HFF-Myc (cell line): Measurements from ENCODE around the gene ZNF304.
A peak's percentile ranks its signal among the peaks of the same experiment; 100 is the strongest.

Source experiments
- DNase-seq: peaks from one replicate; pipeline ENCODE4 v3.0.0-alpha.2; 2011; ENCODE audit warnings: low read depth; ENCODE audit errors: extremely low read depth
- H3K4me3 ChIP-seq: replicated peaks from 2 replicates; pipeline ENCODE4 v1.5.1; 2011; ENCODE audit warnings: low read depth, mild to moderate bottlenecking, control low read depth, low read length
- CTCF ChIP-seq: IDR thresholded peaks from 2 replicates; pipeline ENCODE4 v1.5.1; 2012; ENCODE audit warnings: mild to moderate bottlenecking, low read depth, low read length, control low read depth; ENCODE audit errors: missing control alignments

The ZNF304 gene

GRCh38 chr19:57324992-57325391 lies 26.1 kb upstream of the ZNF304 start:
- no peak overlapping the region for H3K4me3 ChIP-seq
- no peak for DNase-seq
- no peak for TF ChIP-seq CTCF

DNA sequence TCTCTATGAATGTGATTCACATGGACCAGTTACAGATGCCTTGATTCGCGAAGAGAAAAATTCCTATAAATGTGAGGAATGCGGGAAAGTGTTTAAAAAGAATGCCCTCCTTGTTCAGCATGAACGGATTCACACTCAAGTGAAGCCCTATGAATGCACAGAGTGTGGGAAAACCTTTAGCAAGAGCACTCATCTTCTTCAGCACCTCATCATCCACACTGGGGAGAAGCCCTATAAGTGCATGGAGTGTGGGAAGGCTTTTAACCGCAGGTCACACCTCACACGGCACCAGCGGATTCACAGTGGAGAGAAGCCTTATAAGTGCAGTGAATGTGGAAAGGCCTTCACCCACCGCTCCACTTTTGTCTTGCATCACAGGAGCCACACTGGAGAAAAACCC lies 23.1 kb upstream of the ZNF304 start:
- H3K4me3 ChIP-seq = no peak overlapping the region
- no peak for DNase-seq
- no peak for TF ChIP-seq CTCF

- DNase-seq = no peak
- no peak for TF ChIP-seq CTCF
- H3K4me3 ChIP-seq = no peak overlapping the region
Measured at GRCh38 chr19:57334191-57334590, 16.9 kb upstream of the ZNF304 start.

DNA sequence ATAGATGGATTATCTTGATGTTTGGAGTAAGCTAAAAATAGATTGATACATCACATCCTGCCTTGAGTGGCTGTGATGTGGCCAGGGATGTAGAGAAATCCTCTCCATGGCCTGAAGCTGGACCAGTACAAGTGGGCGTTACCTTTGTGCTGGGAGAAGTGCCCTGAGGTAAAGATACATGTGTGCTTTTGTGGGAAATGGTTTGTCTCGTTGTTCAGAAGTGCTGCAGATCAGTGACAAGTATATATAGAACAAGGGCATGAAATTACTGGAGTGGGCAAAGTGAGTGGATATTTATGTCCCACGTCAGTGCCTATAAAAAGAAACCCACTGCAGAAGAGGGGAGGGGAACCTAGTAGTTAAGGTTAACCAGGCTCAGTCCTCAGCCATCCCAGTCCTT lies 12.2 kb upstream of the ZNF304 start:
- no peak overlapping the region for H3K4me3 ChIP-seq
- TF ChIP-seq CTCF = no peak
- no peak for DNase-seq

DNA sequence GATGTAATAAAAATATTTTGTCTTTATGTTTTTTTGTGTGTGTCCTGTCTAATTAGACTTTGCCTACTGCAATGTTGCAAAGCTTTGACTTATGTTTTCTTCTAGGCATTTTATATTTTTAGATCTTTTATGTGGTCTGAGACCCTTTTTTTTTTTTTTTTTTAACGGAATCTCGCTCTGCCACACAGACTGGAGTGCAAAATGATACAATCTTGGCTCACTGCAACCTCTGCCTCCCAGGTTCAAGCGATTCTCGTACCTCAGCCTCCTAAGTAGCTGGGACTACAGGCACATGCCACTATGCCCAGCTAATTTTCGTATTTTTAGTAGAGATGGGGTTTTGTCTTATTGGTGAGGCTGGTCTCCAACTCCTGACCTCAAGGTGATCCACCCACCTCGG lies 8.5 kb upstream of the ZNF304 start:
- H3K4me3 ChIP-seq = no peak overlapping the region
- DNase-seq = no peak
- no peak for TF ChIP-seq CTCF

DNA sequence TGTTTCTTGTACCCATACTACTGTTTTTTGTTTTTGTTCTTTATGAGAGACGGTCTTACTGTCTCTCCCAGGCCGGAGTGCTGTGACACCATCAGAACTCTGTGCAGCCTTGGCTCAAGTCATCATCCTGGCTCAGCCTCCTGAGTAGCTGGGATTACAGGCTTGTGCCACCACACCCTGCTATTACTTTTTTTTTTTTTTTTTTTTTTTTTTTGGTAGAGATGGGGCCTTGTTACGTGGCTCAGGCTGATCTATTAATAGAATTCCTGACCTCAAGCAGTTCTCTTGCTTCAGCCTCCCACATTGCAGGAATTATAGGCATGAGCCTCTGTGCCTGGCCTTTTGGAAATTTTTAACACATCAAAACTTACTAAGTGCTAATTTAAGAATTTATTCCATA lies 2.9 kb upstream of the ZNF304 start:
- TF ChIP-seq CTCF = no peak
- no peak for DNase-seq
- no peak overlapping the region for H3K4me3 ChIP-seq

DNA sequence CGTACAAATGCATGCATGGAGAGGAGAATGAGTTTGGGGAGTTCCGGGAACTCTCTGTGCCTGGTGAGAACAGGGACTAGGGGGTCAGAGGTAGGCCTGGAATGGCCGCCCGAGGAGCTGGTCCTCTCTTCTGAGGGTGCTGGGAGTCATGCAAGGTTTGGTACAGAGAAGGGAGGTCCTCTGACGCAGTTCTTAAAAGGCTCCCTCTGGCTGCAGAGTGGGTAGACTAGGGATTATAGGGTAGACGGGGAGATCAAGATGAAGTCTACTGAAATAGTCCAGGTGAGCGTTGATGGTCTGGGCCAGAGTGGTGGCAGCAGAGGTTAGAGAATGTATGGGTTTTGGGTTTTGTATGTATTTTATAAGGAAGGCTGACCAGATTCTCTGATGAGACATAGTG lies 796 bp downstream of the ZNF304 start:
- no peak for DNase-seq
- TF ChIP-seq CTCF = no peak
- H3K4me3 ChIP-seq = peak overlapping the region; percentile 95
